Thyroid gland (tissue), 4 donors: Measurements from ENCODE around the gene TRAPPC6A.
A peak's percentile ranks its signal among the peaks of the same experiment; 100 is the strongest.

Source experiments
- CTCF ChIP-seq, 6 experiments: fragments of 200-600 bp in 3 of 6; fragments of 450-650 bp in 3 of 6; sonication (generic) in 3 of 6; IDR thresholded peaks; one replicate each; pipeline ENCODE4 v1.5.1; 2016 to 2019; ENCODE audit warnings: antibody characterized with exemption in 6 of 6, mild to moderate bottlenecking in 2 of 6, inconsistent platforms in 1 of 6, moderate library complexity in 1 of 6
- POLR2A ChIP-seq, 2 donors: fragments of 450-650 bp; IDR thresholded peaks; one replicate each; pipeline ENCODE4 v1.6.1; 2017; ENCODE audit warnings: antibody characterized with exemption in 2 of 2, mild to moderate bottlenecking in 2 of 2, moderate library complexity in 1 of 2

DNA sequence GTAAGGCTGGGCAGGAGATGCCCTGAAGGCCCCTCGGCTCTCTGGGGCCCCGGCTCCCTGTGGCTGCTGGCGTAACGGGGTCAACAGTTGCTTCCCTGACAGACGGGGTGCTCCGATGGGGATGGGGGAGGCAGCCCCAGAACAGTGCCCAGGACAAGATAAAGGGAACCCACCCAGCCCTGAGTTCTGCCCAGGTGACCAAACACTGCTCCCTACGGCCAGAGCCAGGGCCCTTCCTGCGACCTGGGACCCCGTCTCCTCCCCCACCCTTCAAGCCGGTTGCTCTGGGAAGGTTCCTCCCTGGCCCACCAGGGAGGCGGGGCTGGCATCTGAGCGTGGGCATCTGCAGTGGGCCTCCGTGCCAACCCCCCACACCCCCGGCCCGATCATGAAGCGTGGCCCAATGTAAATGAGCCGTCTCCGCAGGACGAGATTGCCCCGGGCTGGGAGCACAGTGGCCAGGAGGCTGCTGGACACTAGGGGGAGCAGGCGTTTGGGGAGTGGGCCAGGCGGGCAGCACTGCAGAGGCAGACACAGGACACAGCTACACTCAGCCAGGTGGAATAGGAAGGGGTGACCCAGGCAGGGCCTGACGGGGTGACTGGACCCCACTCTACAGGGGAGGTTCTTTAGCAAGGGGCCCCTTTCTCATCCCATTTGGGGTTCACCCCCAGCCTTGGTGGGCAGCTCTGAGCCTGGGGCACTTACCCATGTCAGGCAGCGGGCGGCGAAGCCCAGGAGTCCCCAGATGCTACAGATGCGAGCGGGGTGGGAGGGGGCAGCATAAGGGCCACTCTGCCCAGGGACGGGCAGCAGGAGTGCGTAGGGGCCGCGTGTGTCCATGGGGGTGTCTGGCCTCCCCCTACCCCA is 16.1 kb downstream of the TRAPPC6A start:
- TF ChIP-seq CTCF (IDR thresholded peaks at IDR 0.05) = peak in 1 of 6 experiments; percentile 24
- no peak for TF ChIP-seq POLR2A (IDR thresholded peaks at IDR 0.05)
